ENCODE measurements around the gene FMO1.

DNA sequence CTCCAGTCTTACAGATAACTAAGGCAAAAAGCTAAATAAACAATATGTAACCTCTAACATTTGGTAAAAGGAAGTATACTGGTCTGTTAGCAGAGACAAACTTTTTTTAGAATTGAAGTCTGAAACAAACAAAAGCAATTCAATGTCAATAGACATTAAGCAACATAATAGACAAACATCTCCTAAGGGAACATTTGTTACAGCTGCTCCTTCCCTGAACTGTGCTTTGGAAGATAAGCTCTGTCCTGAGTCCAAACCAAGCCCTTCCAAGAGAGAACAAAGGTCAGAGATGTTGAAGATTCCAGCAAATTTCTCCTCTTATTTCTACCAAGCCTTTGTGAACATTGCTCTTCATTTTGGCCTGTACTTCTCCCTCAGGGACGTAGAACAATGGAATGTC lies 37.9 kb upstream of the FMO1 start:
- TF ChIP-seq, protein P1, sequence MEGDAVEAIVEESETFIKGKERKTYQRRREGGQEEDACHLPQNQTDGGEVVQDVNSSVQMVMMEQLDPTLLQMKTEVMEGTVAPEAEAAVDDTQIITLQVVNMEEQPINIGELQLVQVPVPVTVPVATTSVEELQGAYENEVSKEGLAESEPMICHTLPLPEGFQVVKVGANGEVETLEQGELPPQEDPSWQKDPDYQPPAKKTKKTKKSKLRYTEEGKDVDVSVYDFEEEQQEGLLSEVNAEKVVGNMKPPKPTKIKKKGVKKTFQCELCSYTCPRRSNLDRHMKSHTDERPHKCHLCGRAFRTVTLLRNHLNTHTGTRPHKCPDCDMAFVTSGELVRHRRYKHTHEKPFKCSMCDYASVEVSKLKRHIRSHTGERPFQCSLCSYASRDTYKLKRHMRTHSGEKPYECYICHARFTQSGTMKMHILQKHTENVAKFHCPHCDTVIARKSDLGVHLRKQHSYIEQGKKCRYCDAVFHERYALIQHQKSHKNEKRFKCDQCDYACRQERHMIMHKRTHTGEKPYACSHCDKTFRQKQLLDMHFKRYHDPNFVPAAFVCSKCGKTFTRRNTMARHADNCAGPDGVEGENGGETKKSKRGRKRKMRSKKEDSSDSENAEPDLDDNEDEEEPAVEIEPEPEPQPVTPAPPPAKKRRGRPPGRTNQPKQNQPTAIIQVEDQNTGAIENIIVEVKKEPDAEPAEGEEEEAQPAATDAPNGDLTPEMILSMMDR (conservative IDR thresholded peaks at IDR 0.05 in 1 of 2, IDR thresholded peaks at IDR 0.05 in 1 of 2; ENCODE audit: low read depth in 1 of 2, low read length in 2 of 2): no peak
- no peak for TF ChIP-seq EZH2 (IDR thresholded peaks at IDR 0.05; ENCODE audit: low read length, missing control alignments)

Measured in fibroblast of lung (primary cell).